Measurements from ENCODE around the gene NUMB.

The NUMB gene

GRCh38 chr14:73477618-73478266 lies 19.4 kb upstream of the NUMB start:
- Histone ChIP-seq H3K4me1 (ENCODE audit: control insufficient read depth, insufficient read depth, low read length, poor library complexity, severe bottlenecking) (no peaks in the 10 kb centered on the region), H3K9me3 (ENCODE audit: control insufficient read depth, low read length) (no peaks in the 10 kb centered on the region), H3K36me3 (ENCODE audit: control insufficient read depth, insufficient read depth, low read length) (no peaks in the 10 kb centered on the region), H3K27ac (ENCODE audit: low read depth, low read length, severe bottlenecking) (no peak overlapping the region), H3K4me3 (ENCODE audit: extremely low read depth, insufficient read depth, low read length, poor library complexity, severe bottlenecking) (no peak overlapping the region)
- 89 to 97% methylated on average over 3 of the region's 6 CpGs for WGBS, 2 experiments (ENCODE audit: insufficient coverage in 2 of 2)

- Histone ChIP-seq H3K4me3 (ENCODE audit: extremely low read depth, insufficient read depth, low read length, poor library complexity, severe bottlenecking) (no peak overlapping the region), H3K27ac (ENCODE audit: low read depth, low read length, severe bottlenecking) (no peak overlapping the region), H3K9me3 (ENCODE audit: control insufficient read depth, low read length) (no peaks in the 10 kb centered on the region), H3K36me3 (ENCODE audit: control insufficient read depth, insufficient read depth, low read length) (no peaks in the 10 kb centered on the region), H3K4me1 (ENCODE audit: control insufficient read depth, insufficient read depth, low read length, poor library complexity, severe bottlenecking) (no peaks in the 10 kb centered on the region)
- 75% methylated on average over 2 of the region's 3 CpGs; no CpG with 5 or more reads in 1 of the 2 experiments for WGBS, 2 experiments (ENCODE audit: insufficient coverage in 2 of 2)
Observed at GRCh38 chr14:73476451-73476931, 18.1 kb upstream of the NUMB start.

- no peak overlapping the region for H3K4me3 ChIP-seq (ENCODE audit: extremely low read depth, insufficient read depth, low read length, poor library complexity, severe bottlenecking)
- WGBS, 2 experiments (ENCODE audit: insufficient coverage in 2 of 2) = 81 to 89% methylated on average over 3 to 4 of the region's 4 CpGs
- H3K9me3 ChIP-seq (ENCODE audit: control insufficient read depth, low read length) = no peaks in the 10 kb centered on the region
- no peak overlapping the region for H3K27ac ChIP-seq (ENCODE audit: low read depth, low read length, severe bottlenecking)
- no peaks in the 10 kb centered on the region for H3K4me1 ChIP-seq (ENCODE audit: control insufficient read depth, insufficient read depth, low read length, poor library complexity, severe bottlenecking)
- no peaks in the 10 kb centered on the region for H3K36me3 ChIP-seq (ENCODE audit: control insufficient read depth, insufficient read depth, low read length)
Observed at GRCh38 chr14:73474952-73475351, 16.6 kb upstream of the NUMB start.

GRCh38 chr14:73472185-73473114 lies 14.1 kb upstream of the NUMB start:
- Histone ChIP-seq H3K36me3 (ENCODE audit: control insufficient read depth, insufficient read depth, low read length) (no peaks in the 10 kb centered on the region), H3K4me3 (ENCODE audit: extremely low read depth, insufficient read depth, low read length, poor library complexity, severe bottlenecking) (no peak overlapping the region), H3K27ac (ENCODE audit: low read depth, low read length, severe bottlenecking) (no peak overlapping the region), H3K4me1 (ENCODE audit: control insufficient read depth, insufficient read depth, low read length, poor library complexity, severe bottlenecking) (peaks cover 5% of the 10 kb centered on the region), H3K9me3 (ENCODE audit: control insufficient read depth, low read length) (no peaks in the 10 kb centered on the region)
- 61 to 69% methylated on average over 13 to 14 of the region's 18 CpGs for WGBS, 2 experiments (ENCODE audit: insufficient coverage in 2 of 2)

- Histone ChIP-seq H3K4me1 (ENCODE audit: control insufficient read depth, insufficient read depth, low read length, poor library complexity, severe bottlenecking) (peaks cover 12% of the 10 kb centered on the region), H3K9me3 (ENCODE audit: control insufficient read depth, low read length) (no peaks in the 10 kb centered on the region), H3K27ac (ENCODE audit: low read depth, low read length, severe bottlenecking) (no peak overlapping the region), H3K4me3 (ENCODE audit: extremely low read depth, insufficient read depth, low read length, poor library complexity, severe bottlenecking) (no peak overlapping the region), H3K36me3 (ENCODE audit: control insufficient read depth, insufficient read depth, low read length) (no peaks in the 10 kb centered on the region)
- WGBS, 2 experiments (ENCODE audit: insufficient coverage in 2 of 2) = 60 to 76% methylated on average over 2 to 4 of the region's 6 CpGs
Observed at GRCh38 chr14:73471582-73472184, 13.3 kb upstream of the NUMB start.

GRCh38 chr14:73468828-73469375 lies 10.6 kb upstream of the NUMB start:
- H3K36me3 ChIP-seq (ENCODE audit: control insufficient read depth, insufficient read depth, low read length) = no peaks in the 10 kb centered on the region
- no peak overlapping the region for H3K27ac ChIP-seq (ENCODE audit: low read depth, low read length, severe bottlenecking)
- WGBS, 2 experiments (ENCODE audit: insufficient coverage in 2 of 2) = 88 to 100% methylated on average over 2 of the region's 3 CpGs
- no peak overlapping the region for H3K4me3 ChIP-seq (ENCODE audit: extremely low read depth, insufficient read depth, low read length, poor library complexity, severe bottlenecking)
- H3K9me3 ChIP-seq (ENCODE audit: control insufficient read depth, low read length) = no peaks in the 10 kb centered on the region
- peaks cover 29% of the 10 kb centered on the region for H3K4me1 ChIP-seq (ENCODE audit: control insufficient read depth, insufficient read depth, low read length, poor library complexity, severe bottlenecking)

- no peaks in the 10 kb centered on the region for H3K36me3 ChIP-seq (ENCODE audit: control insufficient read depth, insufficient read depth, low read length)
- no peak overlapping the region for H3K4me3 ChIP-seq (ENCODE audit: extremely low read depth, insufficient read depth, low read length, poor library complexity, severe bottlenecking)
- WGBS, 2 experiments (ENCODE audit: insufficient coverage in 2 of 2) = 89 to 100% methylated on average over 1 to 3 of the region's 4 CpGs
- H3K9me3 ChIP-seq (ENCODE audit: control insufficient read depth, low read length) = no peaks in the 10 kb centered on the region
- H3K4me1 ChIP-seq (ENCODE audit: control insufficient read depth, insufficient read depth, low read length, poor library complexity, severe bottlenecking) = peaks cover 29% of the 10 kb centered on the region
- no peak overlapping the region for H3K27ac ChIP-seq (ENCODE audit: low read depth, low read length, severe bottlenecking)
Observed at GRCh38 chr14:73467800-73468199, 9.5 kb upstream of the NUMB start.

- Histone ChIP-seq H3K36me3 (ENCODE audit: control insufficient read depth, insufficient read depth, low read length) (no peaks in the 10 kb centered on the region), H3K4me1 (ENCODE audit: control insufficient read depth, insufficient read depth, low read length, poor library complexity, severe bottlenecking) (peaks cover 29% of the 10 kb centered on the region), H3K4me3 (ENCODE audit: extremely low read depth, insufficient read depth, low read length, poor library complexity, severe bottlenecking) (no peak overlapping the region), H3K27ac (ENCODE audit: low read depth, low read length, severe bottlenecking) (peak overlapping the region; percentile 10), H3K9me3 (ENCODE audit: control insufficient read depth, low read length) (no peaks in the 10 kb centered on the region)
- WGBS, 2 experiments (ENCODE audit: insufficient coverage in 2 of 2) = 80% methylated on average over 1 of the region's 5 CpGs; no CpG with 5 or more reads in 1 of the 2 experiments
Observed at GRCh38 chr14:73467377-73467776, 9.0 kb upstream of the NUMB start.

- Histone ChIP-seq H3K27ac (ENCODE audit: low read depth, low read length, severe bottlenecking) (no peak overlapping the region), H3K36me3 (ENCODE audit: control insufficient read depth, insufficient read depth, low read length) (no peaks in the 10 kb centered on the region), H3K4me3 (ENCODE audit: extremely low read depth, insufficient read depth, low read length, poor library complexity, severe bottlenecking) (no peak overlapping the region), H3K4me1 (ENCODE audit: control insufficient read depth, insufficient read depth, low read length, poor library complexity, severe bottlenecking) (peaks cover 29% of the 10 kb centered on the region), H3K9me3 (ENCODE audit: control insufficient read depth, low read length) (no peaks in the 10 kb centered on the region)
- 96 to 100% methylated on average over 1 to 3 of the region's 4 CpGs for WGBS, 2 experiments (ENCODE audit: insufficient coverage in 2 of 2)
Observed at GRCh38 chr14:73466861-73467260, 8.5 kb upstream of the NUMB start.

- peaks cover 34% of the 10 kb centered on the region for H3K4me1 ChIP-seq (ENCODE audit: control insufficient read depth, insufficient read depth, low read length, poor library complexity, severe bottlenecking)
- H3K36me3 ChIP-seq (ENCODE audit: control insufficient read depth, insufficient read depth, low read length) = no peaks in the 10 kb centered on the region
- H3K4me3 ChIP-seq (ENCODE audit: extremely low read depth, insufficient read depth, low read length, poor library complexity, severe bottlenecking) = no peak overlapping the region
- H3K27ac ChIP-seq (ENCODE audit: low read depth, low read length, severe bottlenecking) = peak overlapping the region; percentile 20
- 100% methylated on average over 1 to 2 of the region's 5 CpGs for WGBS, 2 experiments (ENCODE audit: insufficient coverage in 2 of 2)
- no peaks in the 10 kb centered on the region for H3K9me3 ChIP-seq (ENCODE audit: control insufficient read depth, low read length)
Observed at GRCh38 chr14:73465823-73466532, 7.6 kb upstream of the NUMB start.

Data from mesodermal cell (in vitro differentiated cells).